ENCODE measurements around the gene NUFIP1.

NUFIP1 gene

DNA sequence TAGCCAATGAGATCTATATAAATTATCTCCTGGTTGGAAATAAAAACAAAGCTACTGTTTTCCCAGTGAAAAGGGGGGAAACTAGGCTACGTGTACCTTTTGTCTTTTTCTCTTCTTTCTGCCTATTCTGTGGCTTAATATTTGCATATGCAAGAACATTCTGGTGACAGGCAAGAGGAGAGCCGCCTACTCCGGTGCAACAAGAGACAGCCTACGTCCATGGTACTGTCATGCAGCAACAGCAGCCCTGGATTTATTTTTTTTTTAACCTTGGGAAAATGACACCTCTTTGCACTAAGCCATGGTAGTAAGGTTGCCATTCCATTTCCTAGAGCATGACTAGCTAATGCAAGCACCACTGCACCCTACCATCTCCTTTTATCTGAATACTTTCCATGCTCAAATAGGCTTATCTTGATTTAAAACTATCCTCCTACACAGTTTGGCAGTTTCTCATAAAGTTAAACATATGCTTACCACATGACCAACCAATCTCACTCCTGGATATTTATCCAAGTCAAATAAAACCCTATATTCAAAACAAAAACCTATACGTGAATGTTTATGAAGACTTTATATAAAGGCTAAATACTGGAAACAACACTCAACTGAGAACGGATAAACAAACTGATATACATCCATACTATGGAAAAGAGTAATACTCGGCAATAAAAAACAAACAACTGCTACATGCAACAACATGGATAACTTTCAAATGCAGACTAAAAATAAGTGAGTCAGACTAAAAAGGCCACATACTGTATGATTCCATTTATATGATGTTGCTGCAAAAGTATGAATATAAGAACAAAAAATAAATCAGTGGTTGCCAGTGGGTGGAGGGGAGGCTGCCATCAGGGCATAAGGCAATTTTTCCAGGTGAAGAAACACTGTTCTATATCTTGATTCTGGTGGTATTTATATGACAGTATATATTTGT, 17.3 kb downstream of the NUFIP1 start:
- no peaks in the 10 kb centered on the region for H3K27me3 ChIP-seq (ENCODE audit: insufficient read depth, low read length, poor library complexity, severe bottlenecking)
- no peaks in the 10 kb centered on the region for H3K9me3 ChIP-seq (ENCODE audit: insufficient read depth, low read depth, low read length)
- H2AFZ ChIP-seq (ENCODE audit: low read length) = no peak overlapping the region
- H4K20me1 ChIP-seq (ENCODE audit: insufficient read depth, low read length, poor library complexity, severe bottlenecking) = no peaks in the 10 kb centered on the region
- H3K4me2 ChIP-seq (ENCODE audit: low read depth, low read length, poor library complexity, severe bottlenecking) = no peak overlapping the region
- no peak overlapping the region for H3K9ac ChIP-seq (ENCODE audit: low read depth, low read length, poor library complexity, severe bottlenecking)
- peaks cover 51% of the 10 kb centered on the region; the same call in 1 of the 2 replicates for H3K36me3 ChIP-seq (ENCODE audit: insufficient read depth, low read length)
- 0 out of 2 replicates have a peak, but pooled peaks cover 6% of the 10 kb centered on the region for H3K79me2 ChIP-seq (ENCODE audit: insufficient read depth, low read length)
- no peaks in the 10 kb centered on the region for H3K4me1 ChIP-seq (ENCODE audit: insufficient read depth, low read length, poor library complexity, severe bottlenecking)
- no peaks in the 10 kb centered on the region for H3F3A ChIP-seq (ENCODE audit: low read depth)
- H3K4me3 ChIP-seq (ENCODE audit: low read length, poor library complexity, severe bottlenecking) = no peak overlapping the region
- TF ChIP-seq CTCF (conservative IDR thresholded peaks at IDR 0.05; ENCODE audit: low read length) (no peak), EZH2phosphoT487 (IDR thresholded peaks at IDR 0.05; ENCODE audit: borderline replicate concordance) (no peak)
- H3K9me2 ChIP-seq (replicated peaks; ENCODE audit: low read depth, low read length) = no peaks in the 10 kb centered on the region

DNA sequence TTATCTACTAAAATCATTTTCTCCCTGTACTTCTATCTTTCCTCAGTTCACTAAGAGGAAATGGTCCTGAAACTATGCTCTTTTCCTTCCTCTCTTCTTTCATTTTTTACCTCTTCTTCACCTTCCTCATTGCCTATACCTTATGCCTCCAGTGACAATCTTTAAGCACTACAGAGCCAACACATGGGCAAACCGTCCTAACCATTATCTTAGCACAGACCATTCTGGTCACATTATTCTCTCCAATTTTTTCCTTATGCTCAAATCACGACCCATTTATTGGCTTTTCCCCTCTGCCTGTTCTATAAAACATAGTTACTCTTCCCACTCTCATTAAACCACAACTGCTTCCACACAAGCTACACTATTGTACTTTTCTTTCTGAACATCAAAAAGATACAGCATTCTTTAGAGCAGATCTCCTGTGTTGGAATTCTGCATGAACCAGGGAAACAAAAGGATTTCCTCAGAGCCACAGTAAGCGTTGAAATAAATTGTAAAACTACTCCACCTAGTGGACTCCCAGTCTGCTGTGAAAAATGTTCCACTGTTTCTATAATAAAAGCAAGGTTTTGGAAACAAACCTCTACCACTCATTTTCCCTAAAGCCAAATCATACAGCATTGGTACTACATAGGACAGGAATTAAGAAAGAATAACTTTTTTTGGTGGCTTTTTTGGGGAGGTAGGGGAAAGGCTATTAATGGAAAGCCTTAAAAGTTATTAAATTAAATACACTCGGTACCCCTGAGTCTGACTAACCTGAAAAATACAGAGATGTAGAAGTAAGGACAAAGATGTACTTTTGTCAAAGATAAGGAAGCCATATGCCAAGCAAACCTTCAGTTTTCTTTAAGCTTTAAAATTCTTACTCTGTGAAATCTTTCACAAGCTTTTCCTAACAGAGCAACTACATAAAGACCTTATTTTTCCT, 19.5 kb downstream of the NUFIP1 start:
- Histone ChIP-seq H3K9me3 (ENCODE audit: insufficient read depth, low read depth, low read length) (peaks cover 2% of the 10 kb centered on the region; the same call in 1 of the 2 replicates), H3K9me2 (replicated peaks; ENCODE audit: low read depth, low read length) (no peaks in the 10 kb centered on the region), H3K9ac (ENCODE audit: low read depth, low read length, poor library complexity, severe bottlenecking) (no peak overlapping the region), H3K79me2 (ENCODE audit: insufficient read depth, low read length) (0 out of 2 replicates have a peak, but pooled peaks cover 6% of the 10 kb centered on the region), H3K4me1 (ENCODE audit: insufficient read depth, low read length, poor library complexity, severe bottlenecking) (no peaks in the 10 kb centered on the region), H3K4me2 (ENCODE audit: low read depth, low read length, poor library complexity, severe bottlenecking) (no peak overlapping the region), H3K36me3 (ENCODE audit: insufficient read depth, low read length) (peaks cover 41% of the 10 kb centered on the region), H4K20me1 (ENCODE audit: insufficient read depth, low read length, poor library complexity, severe bottlenecking) (no peaks in the 10 kb centered on the region), H3K27me3 (ENCODE audit: insufficient read depth, low read length, poor library complexity, severe bottlenecking) (no peaks in the 10 kb centered on the region), H3K4me3 (ENCODE audit: low read length, poor library complexity, severe bottlenecking) (no peak overlapping the region), H2AFZ (ENCODE audit: low read length) (no peak overlapping the region), H3F3A (ENCODE audit: low read depth) (no peaks in the 10 kb centered on the region)
- TF ChIP-seq CTCF (conservative IDR thresholded peaks at IDR 0.05; ENCODE audit: low read length) (peak; percentile 92), EZH2phosphoT487 (IDR thresholded peaks at IDR 0.05; ENCODE audit: borderline replicate concordance) (no peak)

- Histone ChIP-seq H3K9ac (ENCODE audit: low read depth, low read length, poor library complexity, severe bottlenecking) (no peak overlapping the region), H3K9me3 (ENCODE audit: insufficient read depth, low read depth, low read length) (peaks cover 4% of the 10 kb centered on the region; the same call in 1 of the 2 replicates), H3K36me3 (ENCODE audit: insufficient read depth, low read length) (peaks cover 50% of the 10 kb centered on the region)
These were observed 20.8 kb downstream of the NUFIP1 start for GRCh38 chr13:44968434-44968815.

More at GRCh38 chr13:44968434-44968815, 20.8 kb downstream of the NUFIP1 start:
- 0 out of 2 replicates have a peak, but pooled peaks cover 6% of the 10 kb centered on the region for H3K79me2 ChIP-seq (ENCODE audit: insufficient read depth, low read length)
- no peaks in the 10 kb centered on the region for H3F3A ChIP-seq (ENCODE audit: low read depth)
- no peaks in the 10 kb centered on the region for H3K27me3 ChIP-seq (ENCODE audit: insufficient read depth, low read length, poor library complexity, severe bottlenecking)
- no peaks in the 10 kb centered on the region for H4K20me1 ChIP-seq (ENCODE audit: insufficient read depth, low read length, poor library complexity, severe bottlenecking)
- H3K9me2 ChIP-seq (replicated peaks; ENCODE audit: low read depth, low read length) = no peaks in the 10 kb centered on the region
- H2AFZ ChIP-seq (ENCODE audit: low read length) = no peak overlapping the region
- no peaks in the 10 kb centered on the region for H3K4me1 ChIP-seq (ENCODE audit: insufficient read depth, low read length, poor library complexity, severe bottlenecking)
- H3K4me2 ChIP-seq (ENCODE audit: low read depth, low read length, poor library complexity, severe bottlenecking) = no peak overlapping the region
- no peak overlapping the region for H3K4me3 ChIP-seq (ENCODE audit: low read length, poor library complexity, severe bottlenecking)
- no peak for TF ChIP-seq EZH2phosphoT487 (IDR thresholded peaks at IDR 0.05; ENCODE audit: borderline replicate concordance)
- no peak for TF ChIP-seq CTCF (conservative IDR thresholded peaks at IDR 0.05; ENCODE audit: low read length)
